ENCODE data around the gene PTX3.

GRCh38 chr3:157441102-157441624 lies 4.5 kb downstream of the PTX3 start:
- TF ChIP-seq NFRKB (IDR thresholded peaks at IDR 0.05) (no peak), CEBPB (IDR thresholded peaks at IDR 0.05; ENCODE audit: borderline replicate concordance, low read depth, low read length) (no peak), FOXM1 (CRISPR knock-in tag; IDR thresholded peaks at IDR 0.05) (no peak)
